HG03135 (cell line): ENCODE data around the gene C9orf50.

Experiments
- ATAC-seq: cut with Tn5 transposase; IDR thresholded peaks from one replicate; pipeline ENCODE4 v1.9.1; 2021; ENCODE audit warnings: mild to moderate bottlenecking, moderate library complexity; ENCODE audit not compliant: unreplicated experiment

C9orf50 gene

GRCh38 chr9:129573977-129574376 lies 46.9 kb downstream of the C9orf50 start:
- ATAC-seq: no peak

- no peak for ATAC-seq
Measured at GRCh38 chr9:129572517-129572916, 48.4 kb downstream of the C9orf50 start.

- ATAC-seq: no peak
Measured at GRCh38 chr9:129572052-129572425, 48.9 kb downstream of the C9orf50 start.

- no peak for ATAC-seq
Measured at GRCh38 chr9:129571298-129572051, 49.4 kb downstream of the C9orf50 start.

- no peak for ATAC-seq
Measured at GRCh38 chr9:129570450-129571297, 50.2 kb downstream of the C9orf50 start.

- ATAC-seq: no peak
Measured at GRCh38 chr9:129569502-129570449, 51.1 kb downstream of the C9orf50 start.

GRCh38 chr9:129568560-129569501 lies 52.1 kb downstream of the C9orf50 start:
- no peak for ATAC-seq

GRCh38 chr9:129567842-129568559 lies 52.9 kb downstream of the C9orf50 start:
- no peak for ATAC-seq

GRCh38 chr9:129567329-129567728 lies 53.6 kb downstream of the C9orf50 start:
- no peak for ATAC-seq

GRCh38 chr9:129566563-129567266 lies 54.2 kb downstream of the C9orf50 start:
- no peak for ATAC-seq

- no peak for ATAC-seq
Measured at GRCh38 chr9:129562917-129563316, 58.0 kb downstream of the C9orf50 start.

GRCh38 chr9:129562514-129562913 lies 58.4 kb downstream of the C9orf50 start:
- ATAC-seq: no peak
